B cell (primary cell): ENCODE data around the gene HOMEZ. TPM values are rescaled to one million over a fixed set of nuclear protein-coding genes. Genes with fewer than 3 reads are reported as not detected.
A peak's percentile ranks its signal among the peaks of the same experiment; 100 is the strongest.

Source experiments
- ATAC-seq: fragments of 200-7000 bp; cut with Tn5 transposase; one replicate; pipeline ENCODE4 v1.10.0; 2021; ENCODE audit warnings: low read depth, mild to moderate bottlenecking, moderate number of reproducible peaks, moderate library complexity
- CTCF ChIA-PET: fragments of 350-600 bp; sonication (Branson Sonifier 250); formaldehyde crosslinking; loops from one replicate; lab custom pipeline; 2021; ENCODE audit warnings: antibody characterized with exemption, inconsistent platforms; lab: Charles Lee
- POLR2A ChIA-PET: fragments of 350-600 bp; sonication (Branson Sonifier 250); formaldehyde crosslinking; loops from one replicate; lab custom pipeline; 2021; ENCODE audit warnings: antibody characterized with exemption; lab: Charles Lee
- DNase-seq: peaks from one replicate; pipeline ENCODE4 v3.0.0; 2013
- H2AFZ ChIP-seq: 2 replicates; pipeline ENCODE4 v1.6.1; 2012; ENCODE audit warnings: mild to moderate bottlenecking, low read depth, low read length; ENCODE audit not compliant: insufficient read depth, poor library complexity, severe bottlenecking
- H3K27ac ChIP-seq, 2 donors: 1 replicate in 1 of 2; 2 replicates in 1 of 2; pipeline ENCODE4 v1.5.1; 2012 to 2013; ENCODE audit warnings: low read length in 2 of 2, mild to moderate bottlenecking in 2 of 2, moderate library complexity in 1 of 2
- H3K27me3 ChIP-seq, 4 experiments: fragments of 200-600 bp in 1 of 4; sonication (generic) in 1 of 4; replicated peaks in 1 of 4; 1 replicate in 2 of 4; 2 replicates in 2 of 4; pipeline versions ENCODE4 v1.6.1 to v1.7.0; 2013 to 2016; ENCODE audit warnings: low read length in 3 of 4, mild to moderate bottlenecking in 2 of 4, mixed read lengths in 1 of 4, moderate library complexity in 1 of 4; ENCODE audit not compliant: insufficient read depth in 4 of 4, control insufficient read depth in 3 of 4; ENCODE audit errors: control extremely low read depth in 1 of 4
- H3K36me3 ChIP-seq, 2 experiments: replicated peaks in 1 of 2; 1 replicate in 1 of 2; 2 replicates in 1 of 2; pipeline versions ENCODE4 v1.6.1 to v1.7.1; 2013; ENCODE audit warnings: low read length in 1 of 2; ENCODE audit not compliant: insufficient read depth in 2 of 2, control insufficient read depth in 1 of 2; ENCODE audit errors: control extremely low read depth in 1 of 2, extremely low read depth in 1 of 2
- H3K4me1 ChIP-seq, 2 donors: fragments of 200-600 bp in 1 of 2; sonication (generic) in 1 of 2; 1 replicate in 1 of 2; 2 replicates in 1 of 2; pipeline versions ENCODE4 v1.5.1 to v1.6.1; 2013 to 2017; ENCODE audit warnings: low read length in 2 of 2; ENCODE audit not compliant: control insufficient read depth in 2 of 2, insufficient read depth in 2 of 2
- H3K4me2 ChIP-seq: replicated peaks from 2 replicates; pipeline ENCODE3; 2012; ENCODE audit warnings: mild to moderate bottlenecking, low read depth, low read length; ENCODE audit not compliant: poor library complexity, severe bottlenecking
- H3K4me3 ChIP-seq, 5 experiments: fragments of 200-600 bp in 1 of 5; sonication (generic) in 1 of 5; 1 replicate in 3 of 5; 2 replicates in 2 of 5; pipeline versions ENCODE4 v1.5.1 to v1.7.0; 2011 to 2016; ENCODE audit warnings: low read length in 4 of 5, mild to moderate bottlenecking in 4 of 5, low read depth in 2 of 5, control low read depth in 1 of 5, moderate library complexity in 1 of 5; ENCODE audit not compliant: insufficient read depth in 1 of 5; ENCODE audit errors: control extremely low read depth in 1 of 5, extremely low read depth in 1 of 5
- H3K79me2 ChIP-seq: fragments of 200-600 bp; sonication (generic); one replicate; pipeline ENCODE4 v1.6.0; 2016; ENCODE audit warnings: low read length; ENCODE audit not compliant: control insufficient read depth, insufficient read depth
- H3K9ac ChIP-seq: fragments of 200-600 bp; sonication (generic); 2 replicates; pipeline ENCODE4 v1.6.1; 2017; ENCODE audit warnings: mild to moderate bottlenecking, low read length, moderate library complexity
- H3K9me3 ChIP-seq, 3 donors: one replicate each; pipeline versions ENCODE4 v1.6.1 to v1.7.1; 2013; ENCODE audit warnings: low read length in 2 of 3; ENCODE audit not compliant: control insufficient read depth in 2 of 3, insufficient read depth in 1 of 3; ENCODE audit errors: control extremely low read depth in 1 of 3
- H4K20me1 ChIP-seq: 2 replicates; pipeline ENCODE4 v1.6.0; 2012; ENCODE audit warnings: mild to moderate bottlenecking, low read length; ENCODE audit not compliant: insufficient read depth, control insufficient read depth, poor library complexity, severe bottlenecking
- H3K27ac Mint-ChIP-seq: one replicate; pipeline ENCODE4 v1.8.0; 2021; ENCODE audit warnings: mixed read lengths
- H3K27me3 Mint-ChIP-seq: one replicate; pipeline ENCODE4 v1.8.0; 2021; ENCODE audit warnings: mixed read lengths
- H3K4me1 Mint-ChIP-seq: one replicate; pipeline ENCODE4 v1.8.0; 2021; ENCODE audit warnings: mixed read lengths
- H3K4me3 Mint-ChIP-seq: one replicate; pipeline ENCODE4 v1.8.0; 2021; ENCODE audit warnings: mixed read lengths
- H3K9me3 Mint-ChIP-seq: one replicate; pipeline ENCODE4 v1.8.0; 2022; ENCODE audit warnings: mixed read lengths; ENCODE audit not compliant: insufficient read depth
- EZH2 ChIP-seq: IDR thresholded peaks from 2 replicates; pipeline ENCODE4 v1.6.1; 2012; ENCODE audit warnings: borderline replicate concordance, low read depth, mild to moderate bottlenecking, moderate library complexity, low read length; ENCODE audit not compliant: insufficient read depth, poor library complexity, severe bottlenecking
- whole genome bisulfite sequencing: methylation state at CpG from one replicate; pipeline ENCODE4 v1.1.5; 2013; ENCODE audit warnings: missing lambda C conversion rate; ENCODE audit not compliant: insufficient coverage; 5-methylcytosine and 5-hydroxymethylcytosine counted together
- intact Hi-C: fragments of 100-400 bp; cut with micrococcal nuclease; formaldehyde crosslinking; loops from one replicate; pipeline ENCODE4 v1.10.0; 2022
- polyA plus RNA-seq: library from polyadenylated mRNA; depleted of rRNA; stranded (reverse); fragments of >200 nt; gene quantifications from 2 replicates; pipeline ENCODE4 v1.2.3, GENCODE V29; 2012
- total RNA-seq, 2 donors: library from RNA; stranded (reverse); fragments of 120-200 nt in 1 of 2; gene quantifications; 1 replicate in 1 of 2; 2 replicates in 1 of 2; pipeline versions ENCODE4 v1.2.3 to v1.2.4, GENCODE V29; 2013 to 2022
- TF ChIP-seq, protein P1 (sequence below): fragments of 200-600 bp; IDR thresholded peaks from one replicate; pipeline ENCODE4 v1.8.0; 2022; ENCODE audit warnings: antibody characterized with exemption, mild to moderate bottlenecking

HOMEZ gene
- total and polyA plus RNA-seq, 2 donors (not counting 1 experiment from before 2014, with no cell fraction given), result 4.2 to 15.5 TPM

- Histone ChIP-seq H2AFZ (peak overlapping the region; percentile 92), H3K9ac (peak overlapping the region; percentile 90), H4K20me1 (no peaks in the 10 kb centered on the region), H3K36me3 (peaks cover 0 to 12% of the 10 kb centered on the region in 2 experiments), H3K79me2 (peaks cover 6% of the 10 kb centered on the region), H3K27me3 (no peaks in the 10 kb centered on the region), H3K4me1 (peaks cover 25 to 31% of the 10 kb centered on the region in 2 donors), H3K4me2 (peak overlapping the region; percentile 98), H3K4me3 (peak overlapping the region; percentile 48 to 86 (median 81)), H3K9me3 (peaks cover 0 to 3% (median 0%) of the 10 kb centered on the region in 3 donors), H3K27ac (peak overlapping the region; percentile 95 to 96)
- peak overlapping the region; percentile 98 for H3K4me3 Mint-ChIP-seq
- H3K4me1 Mint-ChIP-seq, result peaks cover 39% of the 10 kb centered on the region
- DNase-seq, result no peak
- TF ChIP-seq, protein P1, sequence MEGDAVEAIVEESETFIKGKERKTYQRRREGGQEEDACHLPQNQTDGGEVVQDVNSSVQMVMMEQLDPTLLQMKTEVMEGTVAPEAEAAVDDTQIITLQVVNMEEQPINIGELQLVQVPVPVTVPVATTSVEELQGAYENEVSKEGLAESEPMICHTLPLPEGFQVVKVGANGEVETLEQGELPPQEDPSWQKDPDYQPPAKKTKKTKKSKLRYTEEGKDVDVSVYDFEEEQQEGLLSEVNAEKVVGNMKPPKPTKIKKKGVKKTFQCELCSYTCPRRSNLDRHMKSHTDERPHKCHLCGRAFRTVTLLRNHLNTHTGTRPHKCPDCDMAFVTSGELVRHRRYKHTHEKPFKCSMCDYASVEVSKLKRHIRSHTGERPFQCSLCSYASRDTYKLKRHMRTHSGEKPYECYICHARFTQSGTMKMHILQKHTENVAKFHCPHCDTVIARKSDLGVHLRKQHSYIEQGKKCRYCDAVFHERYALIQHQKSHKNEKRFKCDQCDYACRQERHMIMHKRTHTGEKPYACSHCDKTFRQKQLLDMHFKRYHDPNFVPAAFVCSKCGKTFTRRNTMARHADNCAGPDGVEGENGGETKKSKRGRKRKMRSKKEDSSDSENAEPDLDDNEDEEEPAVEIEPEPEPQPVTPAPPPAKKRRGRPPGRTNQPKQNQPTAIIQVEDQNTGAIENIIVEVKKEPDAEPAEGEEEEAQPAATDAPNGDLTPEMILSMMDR, result no peak
- no peak for TF ChIP-seq EZH2
- 0% methylated on average over 24 of the region's 25 CpGs for WGBS
- H3K27ac Mint-ChIP-seq, result peak overlapping the region; percentile 95
- no peaks in the 10 kb centered on the region for H3K27me3 Mint-ChIP-seq
- no peaks in the 10 kb centered on the region for H3K9me3 Mint-ChIP-seq
- CTCF ChIA-PET, result interaction anchor here (1.3 to 8.6 kb wide), 7 partner anchors 16 to 244 kb away, joined by 5 to 56 read pairs (median 19); partner anchors contain the start of genes ACIN1, C14orf119, CDH24 and HOMEZ
- ATAC-seq, result peak; percentile 5
- POLR2A ChIA-PET, result interaction anchor here (0.5 to 5.0 kb wide), 7 partner anchors 16 to 383 kb away, joined by 3 to 84 read pairs (median 6); partner anchors contain the start of genes ACIN1, C14orf119, HOMEZ and PABPN1
- intact Hi-C loops, result loop anchor here (1.0 to 10.0 kb wide), 14 partner anchors 16 to 1920 kb away; partner anchors contain the start of genes ACIN1, C14orf119, HOMEZ and MDP1
These were observed 16.0 kb upstream of the HOMEZ start for GRCh38 chr14:23301969-23302289.
